CD4-positive, alpha-beta T cell treated with Interleukin-4 for 1 hour (primary cell): ENCODE measurements around the gene TMEM86A.

Experiments
- DNase-seq, 2 donors: peaks; one replicate each; pipeline ENCODE4 v3.0.0-alpha.2; 2020 to 2022

The TMEM86A gene

GRCh38 chr11:18700872-18701271 is 2.3 kb downstream of the TMEM86A start:
- DNase-seq, result no peak

GRCh38 chr11:18701614-18702216 is 3.1 kb downstream of the TMEM86A start:
- DNase-seq, result no peak

GRCh38 chr11:18703001-18703763 is 4.6 kb downstream of the TMEM86A start:
- no peak for DNase-seq

GRCh38 chr11:18704045-18704645 is 5.6 kb downstream of the TMEM86A start:
- DNase-seq, result no peak

- no peak for DNase-seq
These were observed 6.1 kb downstream of the TMEM86A start for GRCh38 chr11:18704698-18705097.

- peak; percentile 24 to 41 for DNase-seq
These were observed 7.2 kb downstream of the TMEM86A start for GRCh38 chr11:18705651-18706281.

- DNase-seq, result peak; percentile 66 to 73
These were observed 8.0 kb downstream of the TMEM86A start for GRCh38 chr11:18706330-18707243.

GRCh38 chr11:18707811-18708340 is 9.3 kb downstream of the TMEM86A start:
- no peak for DNase-seq

- no peak for DNase-seq
These were observed 10.8 kb downstream of the TMEM86A start for GRCh38 chr11:18709414-18709813.

GRCh38 chr11:18710545-18710944 is 12.0 kb downstream of the TMEM86A start:
- no peak for DNase-seq

- no peak for DNase-seq
These were observed 15.3 kb downstream of the TMEM86A start for GRCh38 chr11:18713646-18714442.

- no peak for DNase-seq
These were observed 15.8 kb downstream of the TMEM86A start for GRCh38 chr11:18714443-18714780.

GRCh38 chr11:18715476-18715875 is 16.9 kb downstream of the TMEM86A start:
- no peak for DNase-seq

GRCh38 chr11:18720091-18720807 is 21.7 kb downstream of the TMEM86A start:
- no peak for DNase-seq

- peak; percentile 85 to 88 for DNase-seq
These were observed 22.4 kb downstream of the TMEM86A start for GRCh38 chr11:18720808-18721560.

- peak; percentile 50 to 65 for DNase-seq
These were observed 23.1 kb downstream of the TMEM86A start for GRCh38 chr11:18721561-18722292.

- DNase-seq, result no peak
These were observed 23.7 kb downstream of the TMEM86A start for GRCh38 chr11:18722293-18722637.

- DNase-seq, result no peak
These were observed 25.4 kb downstream of the TMEM86A start for GRCh38 chr11:18723991-18724390.

GRCh38 chr11:18726040-18726439 is 27.5 kb downstream of the TMEM86A start, which contains the start of gene IGSF22:
TSS of gene IGSF22 (minus strand) at chr11:18726188. CDS start at chr11:18724236, 1,952 bp downstream.
- DNase-seq, result no peak
